ENCODE data around the gene PPP1R12B.
"Not testable (repeated sequence)": the region's sequence is repeated elsewhere in the genome, so short reads cannot be mapped to it uniquely, and the experiment has no call there.

GRCh38 chr1:202627036-202627435 is 278.5 kb downstream of the PPP1R12B start:
- TF ChIP-seq CTCF, EP300 (IDR thresholded peaks at IDR 0.05): not testable (repeated sequence)
